ENCODE results near the gene TM2D3.

DNA sequence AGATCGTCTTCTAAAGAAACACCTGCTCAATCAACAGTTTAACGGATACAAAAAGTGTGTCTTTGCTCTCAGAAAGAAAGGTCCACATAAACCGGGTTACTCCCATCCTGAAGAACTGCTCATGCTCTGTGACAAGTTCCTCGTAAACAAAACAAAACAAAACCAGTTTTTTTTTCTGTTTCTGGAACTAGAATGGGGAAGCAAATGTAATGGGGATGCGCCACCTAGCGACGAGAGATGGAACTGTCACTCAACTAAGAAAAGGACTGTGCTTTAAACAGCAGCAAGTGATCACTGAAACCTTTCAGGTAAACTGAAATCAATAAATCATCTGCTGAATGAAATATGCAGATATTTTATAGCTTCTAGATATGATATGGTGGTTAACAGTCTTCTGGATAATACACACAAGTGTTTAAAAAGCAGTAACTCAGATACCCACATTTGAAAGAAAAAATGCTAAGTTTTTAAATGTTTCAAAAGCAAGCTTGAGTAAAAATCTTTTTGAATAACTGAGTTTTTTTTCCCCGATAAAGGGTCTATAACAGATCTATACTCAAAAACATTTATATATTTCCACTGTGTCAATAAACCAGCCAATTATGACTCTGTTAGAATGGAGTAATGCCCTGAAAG is 10.9 kb downstream of the TM2D3 start:
- TF ChIP-seq, protein P1, sequence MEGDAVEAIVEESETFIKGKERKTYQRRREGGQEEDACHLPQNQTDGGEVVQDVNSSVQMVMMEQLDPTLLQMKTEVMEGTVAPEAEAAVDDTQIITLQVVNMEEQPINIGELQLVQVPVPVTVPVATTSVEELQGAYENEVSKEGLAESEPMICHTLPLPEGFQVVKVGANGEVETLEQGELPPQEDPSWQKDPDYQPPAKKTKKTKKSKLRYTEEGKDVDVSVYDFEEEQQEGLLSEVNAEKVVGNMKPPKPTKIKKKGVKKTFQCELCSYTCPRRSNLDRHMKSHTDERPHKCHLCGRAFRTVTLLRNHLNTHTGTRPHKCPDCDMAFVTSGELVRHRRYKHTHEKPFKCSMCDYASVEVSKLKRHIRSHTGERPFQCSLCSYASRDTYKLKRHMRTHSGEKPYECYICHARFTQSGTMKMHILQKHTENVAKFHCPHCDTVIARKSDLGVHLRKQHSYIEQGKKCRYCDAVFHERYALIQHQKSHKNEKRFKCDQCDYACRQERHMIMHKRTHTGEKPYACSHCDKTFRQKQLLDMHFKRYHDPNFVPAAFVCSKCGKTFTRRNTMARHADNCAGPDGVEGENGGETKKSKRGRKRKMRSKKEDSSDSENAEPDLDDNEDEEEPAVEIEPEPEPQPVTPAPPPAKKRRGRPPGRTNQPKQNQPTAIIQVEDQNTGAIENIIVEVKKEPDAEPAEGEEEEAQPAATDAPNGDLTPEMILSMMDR (IDR thresholded peaks at IDR 0.05), result peak; percentile 92 to 94 (median 93)
- TF ChIP-seq POLR2AphosphoS5 (IDR thresholded peaks at IDR 0.05) (no peak), POLR2A (IDR thresholded peaks at IDR 0.05) (no peak)

Data from gastroesophageal sphincter (tissue), 3 donors.